ENCODE measurements around the gene EVA1B. TPM values are rescaled to one million over a fixed set of nuclear protein-coding genes. Genes with fewer than 3 reads are reported as not detected.

The EVA1B gene
- total and polyA plus RNA-seq, 2 donors = 11.2 to 15.5 TPM

GRCh38 chr1:36350659-36351226 lies 27.3 kb upstream of the EVA1B start:
- no peak overlapping the region for H3K27ac ChIP-seq (ENCODE audit: low read depth in 1 of 2, low read length in 1 of 2)
- H3K9me3 ChIP-seq (ENCODE audit: control insufficient read depth in 2 of 2, insufficient read depth in 1 of 2, low read length in 1 of 2) = no peaks in the 10 kb centered on the region
- WGBS = 20% methylated on average over 13 of the region's 13 CpGs
- no peak overlapping the region for H3K4me3 ChIP-seq (ENCODE audit: low read length in 2 of 2)
- H3K27me3 ChIP-seq (ENCODE audit: control insufficient read depth in 2 of 2, insufficient read depth in 1 of 2, low read length in 1 of 2) = no peaks in the 10 kb centered on the region
- H3K36me3 ChIP-seq (ENCODE audit: control insufficient read depth in 2 of 2, insufficient read depth in 2 of 2, low read length in 1 of 2) = peaks cover 47 to 56% of the 10 kb centered on the region in 2 donors
- DNase-seq (ENCODE audit: low read depth in 6 of 9, low spot score in 9 of 9) = no peak
- peaks cover 0 to 12% of the 10 kb centered on the region in 2 donors for H3K4me1 ChIP-seq (ENCODE audit: control insufficient read depth in 2 of 2, insufficient read depth in 2 of 2, low read length in 2 of 2)

DNA sequence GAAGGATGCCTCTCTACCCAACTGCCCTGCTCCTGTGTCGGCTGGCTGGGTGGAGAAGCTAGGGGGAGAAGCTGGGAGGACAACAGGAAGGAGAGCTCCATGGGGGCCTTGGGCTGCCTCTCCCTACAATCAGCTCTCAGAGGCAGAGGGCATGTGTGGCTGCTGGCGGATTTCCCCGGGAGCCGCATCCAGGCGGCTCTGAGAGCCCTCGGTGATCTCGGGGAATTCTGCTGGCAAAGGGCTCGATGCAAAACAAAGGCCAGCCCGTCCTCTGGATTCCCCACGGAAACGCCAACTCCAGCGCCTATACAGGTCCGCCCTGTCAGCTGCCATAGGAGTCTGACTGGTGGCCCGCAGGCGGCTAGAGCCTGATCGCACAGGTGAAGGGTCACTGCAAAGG lies 26.4 kb upstream of the EVA1B start:
- no peaks in the 10 kb centered on the region for H3K27me3 ChIP-seq (ENCODE audit: control insufficient read depth in 2 of 2, insufficient read depth in 1 of 2, low read length in 1 of 2)
- H3K4me1 ChIP-seq (ENCODE audit: control insufficient read depth in 2 of 2, insufficient read depth in 2 of 2, low read length in 2 of 2) = peaks cover 0 to 12% of the 10 kb centered on the region in 2 donors
- WGBS = 88% methylated on average over 16 of the region's 16 CpGs
- DNase-seq (ENCODE audit: low read depth in 6 of 9, low spot score in 9 of 9) = no peak
- peak overlapping the region; percentile 32 to 76 for H3K27ac ChIP-seq (ENCODE audit: low read depth in 1 of 2, low read length in 1 of 2)
- peaks cover 51 to 52% of the 10 kb centered on the region in 2 donors for H3K36me3 ChIP-seq (ENCODE audit: control insufficient read depth in 2 of 2, insufficient read depth in 2 of 2, low read length in 1 of 2)
- no peak overlapping the region for H3K4me3 ChIP-seq (ENCODE audit: low read length in 2 of 2)
- H3K9me3 ChIP-seq (ENCODE audit: control insufficient read depth in 2 of 2, insufficient read depth in 1 of 2, low read length in 1 of 2) = no peaks in the 10 kb centered on the region

DNA sequence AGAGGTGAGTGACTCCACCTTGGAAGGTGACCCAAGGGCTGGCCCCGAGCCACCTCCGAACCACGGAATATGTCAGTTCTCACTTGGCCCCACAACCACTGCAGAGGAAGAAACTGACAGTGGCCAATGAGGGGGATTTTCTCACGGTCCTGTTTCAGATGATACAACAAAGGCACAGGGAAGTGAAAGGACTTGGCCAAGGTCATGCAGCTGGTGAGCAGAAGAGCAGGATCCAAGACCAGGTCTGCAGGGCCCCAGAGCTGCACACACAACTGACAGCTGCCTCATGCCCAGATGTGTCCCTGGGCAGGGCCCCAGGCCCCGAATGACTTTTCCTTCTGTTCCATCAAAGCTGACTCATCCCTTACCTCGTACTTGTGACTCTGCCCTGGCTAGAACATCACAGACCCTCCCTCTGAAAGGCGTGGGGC lies 25.8 kb upstream of the EVA1B start:
- Histone ChIP-seq H3K36me3 (ENCODE audit: control insufficient read depth in 2 of 2, insufficient read depth in 2 of 2, low read length in 1 of 2) (peaks cover 47 to 49% of the 10 kb centered on the region in 2 donors), H3K27ac (ENCODE audit: low read depth in 1 of 2, low read length in 1 of 2) (peak overlapping the region in 1 of 2 donors; percentile 76), H3K27me3 (ENCODE audit: control insufficient read depth in 2 of 2, insufficient read depth in 1 of 2, low read length in 1 of 2) (no peaks in the 10 kb centered on the region), H3K4me3 (ENCODE audit: low read length in 2 of 2) (no peak overlapping the region), H3K9me3 (ENCODE audit: control insufficient read depth in 2 of 2, insufficient read depth in 1 of 2, low read length in 1 of 2) (no peaks in the 10 kb centered on the region), H3K4me1 (ENCODE audit: control insufficient read depth in 2 of 2, insufficient read depth in 2 of 2, low read length in 2 of 2) (peaks cover 0 to 12% of the 10 kb centered on the region in 2 donors)
- DNase-seq (ENCODE audit: low read depth in 6 of 9, low spot score in 9 of 9) = no peak
- WGBS = 85% methylated on average over 7 of the region's 7 CpGs

DNA sequence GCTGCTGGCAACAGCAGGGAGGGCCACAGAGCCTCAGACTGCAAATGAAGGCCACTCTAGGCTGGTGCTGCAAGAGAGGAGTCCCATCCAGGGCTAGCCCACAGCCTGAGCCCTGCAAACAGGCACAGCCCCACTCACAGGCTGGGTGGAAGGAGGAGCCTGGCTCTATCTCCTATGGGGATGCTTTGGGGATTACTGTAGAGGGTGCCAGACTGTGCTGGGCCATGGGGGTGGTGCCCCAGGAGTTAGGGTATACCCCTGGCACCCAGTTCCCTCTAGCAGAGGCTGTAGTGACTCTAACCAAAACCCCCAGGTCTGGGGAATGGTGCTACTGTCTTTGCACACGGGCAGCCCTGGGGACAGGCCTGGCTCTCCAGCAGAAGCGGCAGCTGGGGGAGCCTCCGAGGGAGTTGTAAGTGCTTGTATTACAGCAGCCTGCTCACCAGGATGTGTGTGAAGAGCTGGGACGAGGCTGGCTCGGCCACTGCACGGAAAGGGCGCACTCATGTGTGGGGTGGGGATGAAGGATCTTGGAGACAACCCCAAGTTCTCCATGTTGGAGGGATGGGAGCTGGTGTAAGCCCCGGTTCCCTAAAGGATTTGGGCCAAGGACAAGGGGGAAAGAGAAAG lies 23.4 kb upstream of the EVA1B start:
- Histone ChIP-seq H3K9me3 (ENCODE audit: control insufficient read depth in 2 of 2, insufficient read depth in 1 of 2, low read length in 1 of 2) (no peaks in the 10 kb centered on the region), H3K4me3 (ENCODE audit: low read length in 2 of 2) (no peak overlapping the region), H3K27ac (ENCODE audit: low read depth in 1 of 2, low read length in 1 of 2) (no peak overlapping the region), H3K27me3 (ENCODE audit: control insufficient read depth in 2 of 2, insufficient read depth in 1 of 2, low read length in 1 of 2) (no peaks in the 10 kb centered on the region), H3K36me3 (ENCODE audit: control insufficient read depth in 2 of 2, insufficient read depth in 2 of 2, low read length in 1 of 2) (peaks cover 36 to 46% of the 10 kb centered on the region in 2 donors), H3K4me1 (ENCODE audit: control insufficient read depth in 2 of 2, insufficient read depth in 2 of 2, low read length in 2 of 2) (peaks cover 0 to 12% of the 10 kb centered on the region in 2 donors)
- WGBS = 99% methylated on average over 8 of the region's 8 CpGs
- no peak for DNase-seq (ENCODE audit: low read depth in 6 of 9, low spot score in 9 of 9)

DNA sequence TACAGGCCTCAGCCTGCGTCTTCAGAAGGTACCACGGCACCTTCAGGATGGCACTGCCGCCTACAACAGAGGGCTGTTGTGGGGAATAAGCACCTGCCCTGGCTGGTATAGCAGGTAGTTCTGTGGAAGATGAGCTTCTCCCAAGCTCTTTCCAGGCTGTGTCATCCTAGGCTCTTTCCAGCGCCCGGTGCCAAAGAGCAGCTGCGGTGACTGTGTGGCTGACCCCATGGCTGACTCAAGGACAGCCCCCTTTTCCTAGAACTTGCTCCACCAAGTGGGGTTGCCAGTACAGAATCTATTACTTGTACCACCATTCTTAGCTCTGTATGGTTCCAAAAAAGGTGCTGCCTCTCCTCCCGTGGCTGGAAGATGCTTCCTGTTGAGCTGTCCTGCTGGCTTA lies 21.9 kb upstream of the EVA1B start:
- Histone ChIP-seq H3K27me3 (ENCODE audit: control insufficient read depth in 2 of 2, insufficient read depth in 1 of 2, low read length in 1 of 2) (no peaks in the 10 kb centered on the region), H3K4me3 (ENCODE audit: low read length in 2 of 2) (no peak overlapping the region), H3K27ac (ENCODE audit: low read depth in 1 of 2, low read length in 1 of 2) (no peak overlapping the region), H3K36me3 (ENCODE audit: control insufficient read depth in 2 of 2, insufficient read depth in 2 of 2, low read length in 1 of 2) (peaks cover 36 to 59% of the 10 kb centered on the region in 2 donors), H3K9me3 (ENCODE audit: control insufficient read depth in 2 of 2, insufficient read depth in 1 of 2, low read length in 1 of 2) (no peaks in the 10 kb centered on the region), H3K4me1 (ENCODE audit: control insufficient read depth in 2 of 2, insufficient read depth in 2 of 2, low read length in 2 of 2) (peaks cover 0 to 7% of the 10 kb centered on the region in 2 donors)
- DNase-seq (ENCODE audit: low read depth in 6 of 9, low spot score in 9 of 9) = no peak
- WGBS = 97% methylated on average over 7 of the region's 7 CpGs

GRCh38 chr1:36344395-36344680 lies 20.9 kb upstream of the EVA1B start:
- no peaks in the 10 kb centered on the region for H3K9me3 ChIP-seq (ENCODE audit: control insufficient read depth in 2 of 2, insufficient read depth in 1 of 2, low read length in 1 of 2)
- no peak for DNase-seq (ENCODE audit: low read depth in 6 of 9, low spot score in 9 of 9)
- no peaks in the 10 kb centered on the region for H3K27me3 ChIP-seq (ENCODE audit: control insufficient read depth in 2 of 2, insufficient read depth in 1 of 2, low read length in 1 of 2)
- no peak overlapping the region for H3K27ac ChIP-seq (ENCODE audit: low read depth in 1 of 2, low read length in 1 of 2)
- no peak overlapping the region for H3K4me3 ChIP-seq (ENCODE audit: low read length in 2 of 2)
- 92% methylated on average over 8 of the region's 8 CpGs for WGBS
- H3K4me1 ChIP-seq (ENCODE audit: control insufficient read depth in 2 of 2, insufficient read depth in 2 of 2, low read length in 2 of 2) = no peaks in the 10 kb centered on the region
- peaks cover 35 to 59% of the 10 kb centered on the region in 2 donors for H3K36me3 ChIP-seq (ENCODE audit: control insufficient read depth in 2 of 2, insufficient read depth in 2 of 2, low read length in 1 of 2)

- H3K36me3 ChIP-seq (ENCODE audit: control insufficient read depth in 2 of 2, insufficient read depth in 2 of 2, low read length in 1 of 2) = peaks cover 35 to 56% of the 10 kb centered on the region in 2 donors
- 98% methylated on average over 24 of the region's 24 CpGs for WGBS
- H3K27ac ChIP-seq (ENCODE audit: low read depth in 1 of 2, low read length in 1 of 2) = no peak overlapping the region
- no peaks in the 10 kb centered on the region for H3K9me3 ChIP-seq (ENCODE audit: control insufficient read depth in 2 of 2, insufficient read depth in 1 of 2, low read length in 1 of 2)
- H3K4me1 ChIP-seq (ENCODE audit: control insufficient read depth in 2 of 2, insufficient read depth in 2 of 2, low read length in 2 of 2) = no peaks in the 10 kb centered on the region
- no peak for DNase-seq (ENCODE audit: low read depth in 6 of 9, low spot score in 9 of 9)
- H3K4me3 ChIP-seq (ENCODE audit: low read length in 2 of 2) = no peak overlapping the region
- no peaks in the 10 kb centered on the region for H3K27me3 ChIP-seq (ENCODE audit: control insufficient read depth in 2 of 2, insufficient read depth in 1 of 2, low read length in 1 of 2)
Measured at GRCh38 chr1:36343651-36344394, 20.4 kb upstream of the EVA1B start.

DNA sequence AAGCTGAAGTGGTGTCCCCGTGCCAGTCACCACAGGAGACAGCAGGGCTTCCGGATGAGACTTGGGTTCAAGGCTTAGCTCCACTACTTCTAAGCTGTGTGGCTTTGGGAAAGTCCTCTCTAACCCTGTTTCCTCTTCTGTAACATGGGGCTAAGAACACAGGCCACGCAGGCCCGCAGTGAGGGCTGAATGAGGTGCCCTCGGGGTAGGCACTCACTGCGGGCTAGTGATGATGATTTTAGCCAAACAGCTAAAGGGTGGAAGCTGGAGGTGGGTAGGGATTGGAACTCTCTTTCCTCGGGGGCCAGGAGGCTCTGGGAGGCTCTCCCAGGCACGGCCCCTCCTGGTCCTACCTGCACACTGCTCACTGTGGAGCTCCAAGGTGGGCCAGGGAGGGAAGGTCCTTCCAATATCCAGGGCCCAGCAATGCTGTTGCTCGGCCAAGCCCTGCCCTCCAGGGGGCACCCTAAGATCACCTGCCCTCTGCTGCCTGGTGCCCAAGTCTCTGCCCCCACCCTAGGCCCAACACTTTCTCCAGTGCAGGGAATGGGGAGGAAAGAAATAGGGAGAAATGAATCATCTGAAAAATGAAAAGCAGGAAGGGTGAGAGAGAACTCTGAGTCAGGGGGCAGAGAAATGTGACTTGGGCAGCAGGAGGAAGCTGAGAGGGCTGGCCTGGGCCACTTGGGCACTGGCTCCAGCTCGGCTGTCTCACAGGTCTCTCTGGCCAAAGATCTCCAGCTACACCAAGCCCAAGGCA lies 19.2 kb upstream of the EVA1B start:
- no peaks in the 10 kb centered on the region for H3K4me1 ChIP-seq (ENCODE audit: control insufficient read depth in 2 of 2, insufficient read depth in 2 of 2, low read length in 2 of 2)
- H3K36me3 ChIP-seq (ENCODE audit: control insufficient read depth in 2 of 2, insufficient read depth in 2 of 2, low read length in 1 of 2) = peaks cover 25 to 47% of the 10 kb centered on the region in 2 donors
- H3K27ac ChIP-seq (ENCODE audit: low read depth in 1 of 2, low read length in 1 of 2) = no peak overlapping the region
- H3K4me3 ChIP-seq (ENCODE audit: low read length in 2 of 2) = no peak overlapping the region
- H3K27me3 ChIP-seq (ENCODE audit: control insufficient read depth in 2 of 2, insufficient read depth in 1 of 2, low read length in 1 of 2) = no peaks in the 10 kb centered on the region
- DNase-seq (ENCODE audit: low read depth in 6 of 9, low spot score in 9 of 9) = peak in 3 of 9 donors; percentile 20 to 64 (median 60)
- WGBS = 90% methylated on average over 10 of the region's 10 CpGs
- no peaks in the 10 kb centered on the region for H3K9me3 ChIP-seq (ENCODE audit: control insufficient read depth in 2 of 2, insufficient read depth in 1 of 2, low read length in 1 of 2)

All from thymus (tissue), 11 donors.